ENCODE results near the gene ADSS1. TPM values are rescaled to one million over a fixed set of nuclear protein-coding genes. Genes with fewer than 3 reads are reported as not detected.
A peak's percentile ranks its signal among the peaks of the same experiment; 100 is the strongest.

The ADSS1 gene
- total and polyA plus RNA-seq, 8 donors, result 3.5 to 6.8 (median 5.5) TPM

- no peak overlapping the region for H3K27ac ChIP-seq
- no peak for FAIRE-seq
Measured at GRCh38 chr14:104695660-104696000, 28.4 kb upstream of the ADSS1 start.

DNA sequence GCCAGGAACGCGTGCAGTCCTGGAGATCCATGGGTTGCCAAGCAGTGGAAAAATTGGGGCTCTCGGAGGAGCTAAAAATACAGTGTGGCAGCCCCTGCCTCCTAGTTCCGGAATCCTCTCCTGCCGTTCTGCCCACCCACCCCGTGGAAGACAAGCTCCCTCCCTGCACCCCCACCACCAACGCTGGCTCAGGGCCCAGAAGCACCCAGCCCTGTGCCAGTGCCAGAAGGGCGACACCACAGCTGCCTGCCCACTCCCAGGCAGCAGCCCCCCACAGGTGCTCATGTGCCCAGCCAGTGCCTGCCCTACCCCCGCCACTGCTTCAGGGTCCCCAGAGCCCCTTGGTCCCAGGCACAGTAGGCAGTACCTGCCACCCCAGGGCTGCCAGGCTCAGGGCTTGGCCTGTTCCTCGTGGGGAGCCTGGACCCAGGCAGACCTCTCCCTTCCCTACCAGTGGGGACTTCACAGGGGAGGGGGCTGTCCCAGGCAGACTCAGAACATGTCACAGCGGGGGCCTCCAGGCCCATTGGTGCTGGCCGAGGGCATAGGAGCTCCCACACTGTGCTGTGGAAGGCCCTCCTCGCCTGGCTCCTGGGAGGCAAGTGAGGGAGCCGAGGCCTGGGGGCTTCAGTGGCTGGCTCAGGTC is 27.2 kb upstream of the ADSS1 start:
- no peak overlapping the region for H3K27ac ChIP-seq
- intact Hi-C loops (cut with DNase I), result no loop called here
- 85 to 87% methylated on average over 14 of the region's 14 CpGs for WGBS, 2 donors

More at GRCh38 chr14:104695660-104696000, 28.4 kb upstream of the ADSS1 start:
- H3K27me3 ChIP-seq, result no peaks in the 10 kb centered on the region
- peaks cover 0 to 3% (median 0%) of the 10 kb centered on the region in 3 donors for H3K4me1 ChIP-seq
- ATAC-seq (no peak), DNase-seq (no peak)
- H3K9me3 ChIP-seq, result no peaks in the 10 kb centered on the region
- H3K36me3 ChIP-seq, result no peaks in the 10 kb centered on the region
- no peak overlapping the region for H3K4me3 ChIP-seq
- intact Hi-C loops (cut with DNase I), result no loop called here
- TF ChIP-seq, protein P1, sequence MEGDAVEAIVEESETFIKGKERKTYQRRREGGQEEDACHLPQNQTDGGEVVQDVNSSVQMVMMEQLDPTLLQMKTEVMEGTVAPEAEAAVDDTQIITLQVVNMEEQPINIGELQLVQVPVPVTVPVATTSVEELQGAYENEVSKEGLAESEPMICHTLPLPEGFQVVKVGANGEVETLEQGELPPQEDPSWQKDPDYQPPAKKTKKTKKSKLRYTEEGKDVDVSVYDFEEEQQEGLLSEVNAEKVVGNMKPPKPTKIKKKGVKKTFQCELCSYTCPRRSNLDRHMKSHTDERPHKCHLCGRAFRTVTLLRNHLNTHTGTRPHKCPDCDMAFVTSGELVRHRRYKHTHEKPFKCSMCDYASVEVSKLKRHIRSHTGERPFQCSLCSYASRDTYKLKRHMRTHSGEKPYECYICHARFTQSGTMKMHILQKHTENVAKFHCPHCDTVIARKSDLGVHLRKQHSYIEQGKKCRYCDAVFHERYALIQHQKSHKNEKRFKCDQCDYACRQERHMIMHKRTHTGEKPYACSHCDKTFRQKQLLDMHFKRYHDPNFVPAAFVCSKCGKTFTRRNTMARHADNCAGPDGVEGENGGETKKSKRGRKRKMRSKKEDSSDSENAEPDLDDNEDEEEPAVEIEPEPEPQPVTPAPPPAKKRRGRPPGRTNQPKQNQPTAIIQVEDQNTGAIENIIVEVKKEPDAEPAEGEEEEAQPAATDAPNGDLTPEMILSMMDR (IDR thresholded peaks at IDR 0.05), result no peak
- 68 to 92% methylated on average over 6 of the region's 6 CpGs for WGBS, 2 donors

DNA sequence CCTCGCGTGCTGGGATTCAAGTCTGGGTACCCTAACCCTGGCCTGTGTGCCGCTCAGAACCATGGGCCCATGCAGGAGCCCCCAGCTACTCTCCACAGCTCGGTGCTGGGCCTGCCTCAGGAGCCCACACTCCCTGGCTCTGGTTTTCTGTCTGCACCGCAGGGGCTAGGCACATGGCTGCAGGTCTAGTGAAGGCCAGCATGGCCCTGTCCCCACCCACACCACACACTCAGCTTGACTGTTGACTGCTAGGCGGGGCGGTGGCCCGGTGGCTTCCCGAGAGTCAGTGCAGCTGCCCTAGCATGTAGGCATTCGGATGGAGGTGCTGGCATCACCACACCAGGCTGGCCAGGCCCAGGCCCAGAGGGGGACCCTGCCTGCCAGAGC is 26.7 kb upstream of the ADSS1 start:
- H3K9me3 ChIP-seq, result no peaks in the 10 kb centered on the region
- intact Hi-C loops (cut with DNase I), result no loop called here
- DNase-seq, result no peak
- H3K36me3 ChIP-seq, result no peaks in the 10 kb centered on the region
- no peak overlapping the region for H3K4me3 ChIP-seq
- FAIRE-seq, result no peak
- H3K27me3 ChIP-seq, result no peaks in the 10 kb centered on the region
- TF ChIP-seq, protein P1 (IDR thresholded peaks at IDR 0.05), result no peak
- H3K27ac ChIP-seq, result no peak overlapping the region
- no peaks in the 10 kb centered on the region for H3K4me1 ChIP-seq
- peak in 1 of 4 donors; percentile 11 for ATAC-seq
- WGBS, 2 donors, result 84 to 92% methylated on average over 10 of the region's 10 CpGs

More for the DNA sequence above, 27.2 kb upstream of the ADSS1 start:
- Histone ChIP-seq H3K9me3 (no peaks in the 10 kb centered on the region), H3K27me3 (no peaks in the 10 kb centered on the region), H3K4me1 (no peaks in the 10 kb centered on the region), H3K36me3 (no peaks in the 10 kb centered on the region), H3K4me3 (no peak overlapping the region)
- DNase-seq, result no peak
- no peak for ATAC-seq
- no peak for FAIRE-seq
- TF ChIP-seq, protein P1 (IDR thresholded peaks at IDR 0.05), result no peak

DNA sequence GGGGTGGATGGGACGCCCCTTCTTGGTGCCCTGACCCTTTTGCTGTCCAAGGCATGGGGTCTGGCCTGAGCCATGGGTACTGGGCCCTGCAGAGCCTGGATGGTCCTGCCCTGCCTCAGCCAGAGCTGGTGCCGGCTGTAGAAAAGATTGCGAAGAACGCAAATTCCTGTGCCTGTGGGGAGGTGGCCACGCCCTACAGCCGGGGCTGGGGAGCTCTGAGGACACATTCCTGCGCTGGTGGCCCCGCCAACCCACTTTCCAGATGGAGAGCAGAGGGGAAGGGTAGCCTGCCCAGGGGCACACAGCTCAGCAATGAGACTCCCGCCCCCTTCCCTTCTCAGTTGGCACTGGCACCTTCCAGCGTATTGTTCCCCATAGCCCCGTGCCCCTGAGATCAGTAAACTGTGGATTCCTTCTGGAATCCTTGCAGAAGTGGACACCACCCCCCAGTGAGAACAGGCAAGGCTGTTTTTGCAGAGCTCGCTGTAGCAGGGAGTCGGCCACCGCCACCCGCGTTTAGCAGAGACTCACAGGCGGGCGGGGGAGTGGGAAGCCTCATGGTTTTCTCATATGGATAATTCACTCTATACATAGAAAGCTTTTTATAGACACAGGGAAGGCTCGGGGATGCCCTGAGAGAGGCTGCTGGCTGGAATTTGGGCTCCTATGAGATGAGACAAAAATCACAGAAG is 26.0 kb upstream of the ADSS1 start:
- Histone ChIP-seq H3K4me3 (no peak overlapping the region), H3K9me3 (no peaks in the 10 kb centered on the region), H3K36me3 (peaks cover 0 to 3% (median 0%) of the 10 kb centered on the region in 3 donors), H3K27me3 (no peaks in the 10 kb centered on the region), H3K27ac (no peak overlapping the region), H3K4me1 (no peaks in the 10 kb centered on the region)
- TF ChIP-seq, protein P1 (IDR thresholded peaks at IDR 0.05), result no peak
- intact Hi-C loops (cut with DNase I), result no loop called here
- FAIRE-seq (no peak), ATAC-seq (peak in 1 of 4 donors; percentile 14), DNase-seq (no peak)
- WGBS, 2 donors, result 79 to 80% methylated on average over 19 of the region's 19 CpGs
